C4-2B (cell line): ENCODE data around the gene GSTM3.

ENCODE experiments used
- H3K27ac ChIP-seq: fragments of 450-650 bp; 2 replicates; pipeline ENCODE4 v1.5.1; 2017
- ZFX ChIP-seq: fragments of 450-650 bp; IDR thresholded peaks from 2 replicates; pipeline ENCODE4 v1.6.1; 2017
- TF ChIP-seq, protein P1 (sequence below): fragments of 450-650 bp; conservative IDR thresholded peaks from 2 replicates; pipeline ENCODE4 v1.5.1; 2017; ENCODE audit warnings: mild to moderate bottlenecking

GSTM3 gene

DNA sequence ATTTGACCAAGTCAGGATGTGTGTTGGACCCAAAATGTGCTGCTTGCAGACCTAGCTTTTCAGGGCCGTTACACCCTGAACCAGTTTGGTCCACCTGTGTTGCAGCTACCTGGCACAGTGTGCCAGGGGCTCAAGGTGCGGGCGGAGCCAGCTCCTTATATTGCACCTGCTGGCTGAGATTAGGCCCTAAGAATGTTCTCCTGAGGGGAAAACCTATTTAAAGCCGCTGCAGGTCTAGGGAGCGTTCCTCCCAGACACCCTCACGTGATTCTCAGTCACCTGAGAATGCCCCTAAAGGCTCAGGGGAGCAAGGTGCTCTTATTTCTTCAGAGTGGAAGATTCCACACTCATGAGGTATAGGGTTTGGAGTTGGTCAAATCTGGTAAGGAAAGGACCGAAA is 12.0 kb downstream of the GSTM3 start:
- H3K27ac ChIP-seq, result no peak overlapping the region
- TF ChIP-seq ZFX, result no peak
- TF ChIP-seq, protein P1, sequence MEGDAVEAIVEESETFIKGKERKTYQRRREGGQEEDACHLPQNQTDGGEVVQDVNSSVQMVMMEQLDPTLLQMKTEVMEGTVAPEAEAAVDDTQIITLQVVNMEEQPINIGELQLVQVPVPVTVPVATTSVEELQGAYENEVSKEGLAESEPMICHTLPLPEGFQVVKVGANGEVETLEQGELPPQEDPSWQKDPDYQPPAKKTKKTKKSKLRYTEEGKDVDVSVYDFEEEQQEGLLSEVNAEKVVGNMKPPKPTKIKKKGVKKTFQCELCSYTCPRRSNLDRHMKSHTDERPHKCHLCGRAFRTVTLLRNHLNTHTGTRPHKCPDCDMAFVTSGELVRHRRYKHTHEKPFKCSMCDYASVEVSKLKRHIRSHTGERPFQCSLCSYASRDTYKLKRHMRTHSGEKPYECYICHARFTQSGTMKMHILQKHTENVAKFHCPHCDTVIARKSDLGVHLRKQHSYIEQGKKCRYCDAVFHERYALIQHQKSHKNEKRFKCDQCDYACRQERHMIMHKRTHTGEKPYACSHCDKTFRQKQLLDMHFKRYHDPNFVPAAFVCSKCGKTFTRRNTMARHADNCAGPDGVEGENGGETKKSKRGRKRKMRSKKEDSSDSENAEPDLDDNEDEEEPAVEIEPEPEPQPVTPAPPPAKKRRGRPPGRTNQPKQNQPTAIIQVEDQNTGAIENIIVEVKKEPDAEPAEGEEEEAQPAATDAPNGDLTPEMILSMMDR, result no peak

GRCh38 chr1:109726728-109727373 is 14.0 kb downstream of the GSTM3 start:
- no peak overlapping the region for H3K27ac ChIP-seq
- TF ChIP-seq ZFX, result no peak

DNA sequence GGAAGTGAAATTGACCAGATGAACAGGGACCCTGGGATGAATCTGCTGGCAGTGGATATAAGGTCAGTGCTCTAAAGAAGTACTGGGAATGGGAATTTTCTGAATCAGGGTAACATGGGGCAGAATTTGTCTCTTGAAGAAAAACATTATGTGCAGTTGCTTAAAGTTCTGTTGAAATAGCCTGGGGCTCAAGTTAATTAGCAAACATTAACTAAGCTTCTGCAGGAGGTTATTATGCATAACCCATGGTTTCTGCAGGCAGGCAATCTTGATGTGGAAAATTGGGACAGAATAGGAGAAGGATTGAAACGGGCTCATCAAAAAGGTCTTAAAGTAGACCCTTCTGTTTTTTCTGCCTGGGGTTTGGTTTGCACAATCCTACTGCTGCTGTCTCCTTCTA is 14.8 kb downstream of the GSTM3 start:
- H3K27ac ChIP-seq, result no peak overlapping the region; the same call in 1 of the 2 replicates

GRCh38 chr1:109725510-109725909 is 15.3 kb downstream of the GSTM3 start:
- TF ChIP-seq ZFX, result no peak
- TF ChIP-seq, protein P1, result no peak
- H3K27ac ChIP-seq, result no peak overlapping the region; the same call in 1 of the 2 replicates

More for the DNA sequence above, 14.8 kb downstream of the GSTM3 start:
- TF ChIP-seq, protein P1, result no peak
- TF ChIP-seq ZFX, result no peak

DNA sequence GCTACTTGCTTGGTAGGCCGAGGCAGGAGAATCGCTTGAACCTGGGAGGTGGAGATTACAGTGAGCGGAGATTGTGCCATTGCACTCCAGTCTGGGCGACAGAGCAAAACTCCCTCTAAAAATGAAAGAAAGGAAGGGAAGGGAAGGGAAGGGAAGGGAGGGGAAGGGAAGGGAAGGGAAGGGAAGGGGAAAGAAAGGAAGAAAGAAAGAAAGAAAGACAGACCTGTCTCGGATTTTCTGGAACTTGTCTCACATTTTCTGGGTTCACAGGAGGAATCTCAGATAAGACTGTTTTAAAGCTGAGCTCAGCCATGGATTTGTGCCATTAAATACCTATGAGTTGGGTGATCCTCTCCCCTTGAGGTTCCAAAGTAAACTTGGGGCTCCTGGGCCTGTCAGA is 15.9 kb downstream of the GSTM3 start:
- TF ChIP-seq, protein P1, result no peak
- TF ChIP-seq ZFX, result no peak
- peak overlapping the region; percentile 8; the same call in 1 of the 2 replicates for H3K27ac ChIP-seq

DNA sequence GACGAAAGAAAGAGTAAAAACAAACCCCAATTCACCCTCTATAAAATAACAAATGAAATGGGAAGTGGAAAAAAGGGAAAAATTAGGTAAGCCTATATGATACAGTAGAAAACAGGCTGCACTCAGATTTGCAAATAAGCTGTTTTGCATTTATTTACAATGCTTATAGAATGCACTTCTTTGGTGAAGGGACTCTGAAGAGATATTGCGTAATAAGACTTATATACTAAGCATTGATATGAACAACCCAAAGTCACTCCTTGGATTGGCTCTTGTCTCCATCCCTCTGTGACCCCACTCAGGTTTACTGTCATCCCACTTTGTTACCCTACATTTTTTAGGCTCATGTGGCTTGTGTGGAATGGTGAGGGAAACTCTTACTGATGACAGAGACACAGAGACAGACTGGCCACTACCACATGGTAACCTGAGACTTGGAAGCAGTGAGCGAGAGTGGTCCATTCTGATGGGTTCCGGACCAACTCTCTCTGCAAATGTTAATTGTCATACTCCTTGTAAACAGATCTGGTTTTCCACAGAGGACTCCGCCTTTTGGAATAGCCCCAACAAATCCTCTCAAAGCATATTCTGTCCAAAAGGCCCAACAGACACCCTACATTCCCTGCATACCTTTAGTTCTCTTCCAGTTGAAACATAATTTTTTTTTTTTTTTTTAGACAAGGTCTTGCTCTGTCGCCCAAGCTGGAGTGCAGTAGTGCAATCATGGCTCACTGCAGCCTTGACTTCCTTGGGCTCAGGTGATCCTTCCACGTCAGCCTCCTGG is 17.7 kb downstream of the GSTM3 start:
- H3K27ac ChIP-seq, result no peak overlapping the region
- TF ChIP-seq, protein P1, result no peak

DNA sequence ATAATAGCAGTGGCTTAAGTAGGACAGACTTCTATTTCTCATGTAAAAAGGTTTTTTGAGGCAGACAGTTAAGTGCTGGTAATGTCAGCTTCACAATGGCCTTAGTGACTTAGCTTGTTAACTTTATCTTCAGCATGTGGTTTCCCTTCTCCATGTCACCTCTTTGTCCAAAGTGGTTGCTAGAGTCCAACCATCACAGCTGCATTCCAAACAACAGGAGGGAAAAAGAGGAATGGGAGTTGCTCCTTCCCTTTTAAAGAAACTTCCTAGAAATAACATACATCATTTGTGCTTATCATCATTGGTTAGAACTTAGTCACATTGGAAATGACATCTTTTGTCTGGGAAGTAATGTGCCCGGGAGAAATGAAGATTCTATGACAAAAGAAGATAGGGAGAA is 18.9 kb downstream of the GSTM3 start:
- no peak overlapping the region for H3K27ac ChIP-seq
- TF ChIP-seq, protein P1, result no peak
- TF ChIP-seq ZFX, result no peak
